Tibial artery (tissue), 4 donors: ENCODE measurements around the gene IL1RAPL1.

Source experiments
- DNase-seq, 2 donors: peaks; one replicate each; pipeline ENCODE4 v3.0.0-alpha.2; 2019
- H3K27ac ChIP-seq, 2 donors: fragments of 200-600 bp; sonication (generic) in 1 of 2; 1 replicate in 1 of 2; 2 replicates in 1 of 2; pipeline ENCODE4 v1.5.1; 2018 to 2019; ENCODE audit warnings: mild to moderate bottlenecking in 1 of 2
- H3K27me3 ChIP-seq, 2 donors: fragments of 200-600 bp; sonication (generic) in 1 of 2; one replicate each; pipeline versions ENCODE4 v1.5.1 to v1.6.0; 2016 to 2019
- H3K36me3 ChIP-seq, 3 donors: fragments of 200-600 bp; sonication (generic) in 2 of 3; one replicate each; pipeline ENCODE4 v1.5.1; 2016 to 2019; ENCODE audit warnings: mild to moderate bottlenecking in 2 of 3
- H3K4me1 ChIP-seq, 4 donors: fragments of 200-600 bp; sonication (generic) in 2 of 4; 1 replicate in 3 of 4; 2 replicates in 1 of 4; pipeline ENCODE4 v1.5.1; 2016 to 2019
- H3K4me3 ChIP-seq, 2 donors: fragments of 200-600 bp; sonication (generic) in 1 of 2; 1 replicate in 1 of 2; 2 replicates in 1 of 2; pipeline ENCODE4 v1.5.1; 2018 to 2019; ENCODE audit warnings: mild to moderate bottlenecking in 2 of 2
- H3K9me3 ChIP-seq, 3 donors: fragments of 200-600 bp; sonication (generic) in 1 of 3; one replicate each; pipeline ENCODE4 v1.5.1; 2016 to 2019
- CTCF ChIP-seq, 2 experiments: fragments of 200-600 bp in 1 of 2; fragments of 450-650 bp in 1 of 2; IDR thresholded peaks; one replicate each; pipeline ENCODE4 v1.5.1; 2017 to 2019; ENCODE audit warnings: antibody characterized with exemption in 2 of 2, mild to moderate bottlenecking in 1 of 2, moderate library complexity in 1 of 2
- intact Hi-C: fragments of 100-400 bp; cut with DNase I; formaldehyde crosslinking; loops from one replicate; pipeline ENCODE4 v1.15.0; 2023; ENCODE audit warnings: low total_unique reads

The IL1RAPL1 gene

GRCh38 chrX:29553542-29553941 lies 966.3 kb downstream of the IL1RAPL1 start:
- Histone ChIP-seq H3K27me3 (no peaks in the 10 kb centered on the region), H3K27ac (no peak overlapping the region), H3K9me3 (peaks cover 0 to 3% (median 0%) of the 10 kb centered on the region in 3 donors), H3K4me3 (no peak overlapping the region), H3K36me3 (no peaks in the 10 kb centered on the region), H3K4me1 (no peaks in the 10 kb centered on the region)
- TF ChIP-seq CTCF (IDR thresholded peaks at IDR 0.05), result no peak
- intact Hi-C loops, result no loop called here
- no peak for DNase-seq

- TF ChIP-seq CTCF (IDR thresholded peaks at IDR 0.05), result no peak
These were observed 968.3 kb downstream of the IL1RAPL1 start for GRCh38 chrX:29555465-29556091.

GRCh38 chrX:29560065-29560464 lies 972.8 kb downstream of the IL1RAPL1 start:
- intact Hi-C loops, result no loop called here
- H3K9me3 ChIP-seq, result peaks cover 0 to 26% (median 16%) of the 10 kb centered on the region in 3 donors

More at GRCh38 chrX:29555465-29556091, 968.3 kb downstream of the IL1RAPL1 start:
- peaks cover 0 to 17% (median 16%) of the 10 kb centered on the region in 3 donors for H3K9me3 ChIP-seq
- no peaks in the 10 kb centered on the region for H3K36me3 ChIP-seq
- H3K27ac ChIP-seq, result no peak overlapping the region
- no peak overlapping the region for H3K4me3 ChIP-seq
- no peak for DNase-seq
- H3K27me3 ChIP-seq, result no peaks in the 10 kb centered on the region
- H3K4me1 ChIP-seq, result no peaks in the 10 kb centered on the region
- intact Hi-C loops, result no loop called here

GRCh38 chrX:29561417-29561816 lies 974.2 kb downstream of the IL1RAPL1 start:
- Histone ChIP-seq H3K4me1 (no peaks in the 10 kb centered on the region), H3K9me3 (peaks cover 0 to 26% (median 16%) of the 10 kb centered on the region in 3 donors), H3K36me3 (no peaks in the 10 kb centered on the region), H3K4me3 (no peak overlapping the region), H3K27me3 (no peaks in the 10 kb centered on the region), H3K27ac (no peak overlapping the region)
- DNase-seq, result no peak
- intact Hi-C loops, result no loop called here
- TF ChIP-seq CTCF (IDR thresholded peaks at IDR 0.05), result no peak

More at GRCh38 chrX:29560065-29560464, 972.8 kb downstream of the IL1RAPL1 start:
- no peak overlapping the region for H3K4me3 ChIP-seq
- no peak for DNase-seq
- no peaks in the 10 kb centered on the region for H3K27me3 ChIP-seq
- no peak overlapping the region for H3K27ac ChIP-seq
- TF ChIP-seq CTCF (IDR thresholded peaks at IDR 0.05), result no peak
- H3K36me3 ChIP-seq, result no peaks in the 10 kb centered on the region
- H3K4me1 ChIP-seq, result no peaks in the 10 kb centered on the region

- no peak for DNase-seq
- H3K36me3 ChIP-seq, result no peaks in the 10 kb centered on the region
- intact Hi-C loops, result no loop called here
- H3K4me3 ChIP-seq, result no peak overlapping the region
- H3K27me3 ChIP-seq, result no peaks in the 10 kb centered on the region
- H3K27ac ChIP-seq, result no peak overlapping the region
- TF ChIP-seq CTCF (IDR thresholded peaks at IDR 0.05), result no peak
- H3K9me3 ChIP-seq, result no peaks in the 10 kb centered on the region
- no peaks in the 10 kb centered on the region for H3K4me1 ChIP-seq
These were observed 993.3 kb downstream of the IL1RAPL1 start for GRCh38 chrX:29580560-29580959.
